HG03097 (cell line): ENCODE measurements around the gene CACTIN.

Experiments
- ATAC-seq: cut with Tn5 transposase; IDR thresholded peaks from one replicate; pipeline ENCODE4 v1.9.1; 2021; ENCODE audit not compliant: unreplicated experiment, low FRiP score

Gene CACTIN

DNA sequence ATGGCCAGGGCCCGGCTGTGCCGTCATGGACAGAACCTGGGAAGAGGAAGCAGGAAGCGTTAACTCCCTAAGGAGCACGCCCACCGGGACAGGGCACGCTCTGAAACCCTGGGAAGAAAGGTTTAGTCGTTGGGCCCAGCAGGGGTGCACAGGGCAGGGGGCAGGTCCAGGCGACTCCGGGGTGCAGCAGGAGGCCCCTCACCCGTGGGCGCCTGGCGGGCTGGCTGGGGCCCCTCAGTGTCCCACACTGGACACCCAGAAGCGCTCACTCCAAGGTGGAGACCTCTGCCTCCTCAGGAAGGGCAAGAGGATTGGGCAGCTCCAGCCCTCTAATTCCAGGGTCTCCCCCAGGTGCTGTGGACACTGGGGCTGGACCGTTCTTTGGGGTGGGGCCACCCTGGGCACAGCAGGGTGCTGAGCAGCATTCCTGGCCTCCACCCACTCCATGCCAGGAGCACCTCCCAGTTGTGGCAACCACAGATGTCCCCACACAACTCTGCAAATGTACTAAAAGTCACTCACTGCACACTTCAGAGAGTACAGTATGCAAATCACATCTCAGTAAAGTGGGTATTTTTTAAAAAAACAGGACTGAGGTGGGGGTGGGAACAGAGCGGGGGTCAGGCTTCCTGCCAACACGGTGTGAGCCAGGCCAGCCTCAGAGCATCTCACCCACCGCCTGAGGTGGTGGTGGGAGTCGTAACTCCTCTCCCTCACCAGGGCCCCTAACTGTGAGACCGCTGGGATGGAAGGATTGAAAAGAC, 38.5 kb upstream of the CACTIN start:
- no peak for ATAC-seq

DNA sequence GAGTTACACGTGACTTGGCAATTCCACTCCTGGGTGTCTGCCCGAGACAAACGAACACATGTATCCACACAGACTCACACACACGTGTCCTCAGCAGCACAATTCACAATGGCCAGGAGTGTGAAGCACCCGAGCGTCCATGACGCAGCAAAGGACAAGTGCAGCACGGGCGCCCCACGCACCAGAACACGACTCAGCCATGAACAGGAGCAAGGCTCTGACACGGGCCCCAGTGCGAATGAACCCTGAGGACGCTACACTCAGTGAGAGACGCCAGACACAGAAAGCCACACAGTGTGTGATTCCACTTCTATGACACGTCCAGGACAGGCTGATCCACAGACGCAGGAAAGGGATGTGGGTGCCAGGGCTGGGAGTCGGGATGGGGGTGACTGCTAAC, 37.2 kb upstream of the CACTIN start:
- ATAC-seq, result no peak

DNA sequence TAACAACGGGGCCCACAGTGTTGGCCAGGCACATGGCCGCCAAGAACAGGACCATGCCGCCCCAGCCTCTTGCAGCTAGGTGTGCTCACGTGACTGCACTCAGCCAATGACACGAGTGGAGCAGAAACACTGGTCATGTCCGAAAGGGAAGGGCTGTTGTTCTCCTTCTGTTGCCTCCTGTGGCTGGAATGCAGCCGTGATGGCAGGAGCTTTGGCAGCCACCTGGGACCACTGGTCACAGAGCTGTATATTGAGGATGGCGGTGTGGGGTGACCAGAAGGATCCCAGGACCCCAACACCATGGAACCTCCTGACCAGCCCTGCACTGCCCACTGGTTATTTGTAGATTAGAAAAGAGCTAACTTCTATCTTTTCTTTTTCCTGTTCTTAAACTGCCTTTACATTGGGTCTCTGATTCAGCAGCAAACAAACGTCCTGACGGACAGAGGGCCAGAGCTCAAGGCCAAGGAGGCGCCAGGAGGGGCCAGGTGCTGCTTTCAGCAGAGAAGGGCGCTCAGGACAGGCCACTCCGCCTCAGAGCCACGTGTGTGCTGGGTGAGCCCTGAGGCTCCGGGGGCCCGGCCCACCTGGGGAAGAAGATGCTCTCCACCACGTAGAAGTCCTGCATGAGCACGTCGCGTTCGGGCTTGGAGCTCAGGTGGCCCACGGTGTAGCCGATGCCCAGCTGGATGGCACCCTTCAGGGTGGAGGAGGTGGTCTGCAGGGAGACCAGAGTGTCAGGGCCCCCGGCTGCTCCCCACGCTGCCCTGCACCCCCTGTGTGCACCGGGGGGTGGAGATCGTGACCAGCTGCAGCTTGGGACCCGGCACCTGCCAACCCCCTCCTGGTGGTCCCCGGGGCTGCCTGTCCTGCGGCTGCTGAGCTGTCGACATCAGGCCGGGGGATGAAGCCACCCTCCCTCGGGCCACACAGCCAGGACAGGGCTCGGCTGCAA, 35.0 kb upstream of the CACTIN start:
- ATAC-seq, result no peak

DNA sequence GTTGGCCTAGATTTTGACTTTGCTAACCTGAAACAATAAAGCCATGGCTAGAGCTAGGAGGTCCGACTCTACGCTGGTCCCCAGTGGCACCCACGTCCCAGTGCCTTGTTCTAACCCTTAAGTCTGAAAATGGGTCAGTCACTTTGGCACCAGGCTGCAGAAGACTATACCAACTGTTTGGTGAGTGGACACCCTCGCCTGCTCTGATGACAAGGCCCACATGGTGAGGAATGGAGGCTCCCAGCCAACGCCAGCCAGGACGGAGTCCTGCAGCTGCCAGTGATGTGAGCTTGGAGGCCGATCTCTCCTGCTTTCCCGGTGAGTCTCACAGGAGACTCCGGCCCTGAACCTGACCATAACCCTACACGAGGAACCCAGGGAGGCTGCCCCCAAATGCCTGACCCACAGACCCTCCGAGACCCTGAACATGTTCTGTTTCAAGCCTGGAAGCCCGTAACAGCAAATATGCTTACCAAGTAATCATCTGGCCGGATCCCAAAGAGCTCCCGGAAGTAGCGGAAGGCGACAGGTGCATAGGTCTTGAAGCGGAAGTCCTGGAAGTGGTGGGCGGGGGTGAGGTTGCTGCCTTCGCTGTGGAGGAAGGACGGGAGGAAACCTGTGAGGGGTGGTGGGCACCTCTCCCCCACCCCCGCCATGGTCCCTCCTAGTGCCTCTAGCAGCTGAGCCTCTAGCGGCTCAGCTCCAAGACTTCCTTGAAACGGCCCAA, 34.1 kb upstream of the CACTIN start:
- ATAC-seq, result no peak

DNA sequence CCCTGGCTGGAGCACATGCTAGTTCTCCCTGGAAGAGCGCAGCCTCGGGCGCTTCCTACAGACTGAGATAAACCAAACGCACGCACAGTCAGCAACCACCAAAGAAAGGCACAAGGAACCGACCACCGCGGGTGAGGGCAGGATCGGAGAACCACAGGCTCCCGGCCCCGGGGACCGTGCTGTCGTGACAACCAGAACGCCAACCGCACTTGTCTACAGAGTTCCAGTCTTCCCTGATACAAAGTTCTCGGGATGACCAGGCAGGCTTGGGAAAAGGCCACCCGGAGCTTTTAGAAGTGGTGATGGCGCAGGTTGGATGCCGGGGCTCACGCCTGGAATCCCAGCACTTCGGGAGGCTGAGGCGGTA, 33.1 kb upstream of the CACTIN start:
- no peak for ATAC-seq

DNA sequence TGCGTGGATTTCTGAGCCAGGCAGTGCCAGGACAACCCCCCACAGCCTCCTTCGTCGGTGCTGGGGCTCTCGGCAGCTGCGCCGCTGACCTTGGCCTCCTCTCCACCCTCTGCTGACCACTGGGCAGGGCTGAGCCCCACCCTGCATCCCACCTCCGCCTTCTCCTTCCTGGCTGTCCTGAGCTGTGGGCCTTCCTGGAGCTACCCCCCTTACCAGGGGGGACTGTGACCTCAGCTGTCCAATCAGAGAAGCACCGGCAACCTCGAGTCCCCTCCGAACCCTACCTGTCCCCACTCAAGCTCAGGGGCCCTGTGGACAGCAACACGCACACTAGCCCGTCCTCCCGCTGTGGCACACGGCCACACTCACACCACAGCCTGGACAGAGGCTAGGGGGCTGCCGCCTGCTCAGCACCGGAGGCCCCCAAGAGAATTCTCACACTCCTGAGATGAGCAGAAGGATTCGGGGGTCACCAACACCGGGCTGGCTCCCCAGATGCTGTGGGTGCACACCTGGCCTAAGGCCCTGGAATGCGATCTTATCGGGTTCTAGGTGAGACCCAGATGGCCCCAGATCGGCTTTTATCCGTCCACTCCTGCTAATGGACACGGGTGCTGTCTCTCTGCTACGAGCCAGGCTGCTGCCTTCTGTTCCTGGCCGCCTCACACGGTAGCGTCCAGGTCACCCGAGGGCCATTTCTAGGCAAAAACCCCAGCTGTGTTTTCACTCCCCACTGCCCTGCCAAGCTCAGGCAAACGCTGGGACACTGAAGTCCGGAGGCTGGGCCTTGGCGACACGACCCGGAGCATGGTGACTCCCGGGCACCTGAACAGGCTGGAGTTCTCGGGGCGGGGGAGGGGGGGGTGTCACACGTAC, 32.5 kb upstream of the CACTIN start:
- ATAC-seq, result no peak

DNA sequence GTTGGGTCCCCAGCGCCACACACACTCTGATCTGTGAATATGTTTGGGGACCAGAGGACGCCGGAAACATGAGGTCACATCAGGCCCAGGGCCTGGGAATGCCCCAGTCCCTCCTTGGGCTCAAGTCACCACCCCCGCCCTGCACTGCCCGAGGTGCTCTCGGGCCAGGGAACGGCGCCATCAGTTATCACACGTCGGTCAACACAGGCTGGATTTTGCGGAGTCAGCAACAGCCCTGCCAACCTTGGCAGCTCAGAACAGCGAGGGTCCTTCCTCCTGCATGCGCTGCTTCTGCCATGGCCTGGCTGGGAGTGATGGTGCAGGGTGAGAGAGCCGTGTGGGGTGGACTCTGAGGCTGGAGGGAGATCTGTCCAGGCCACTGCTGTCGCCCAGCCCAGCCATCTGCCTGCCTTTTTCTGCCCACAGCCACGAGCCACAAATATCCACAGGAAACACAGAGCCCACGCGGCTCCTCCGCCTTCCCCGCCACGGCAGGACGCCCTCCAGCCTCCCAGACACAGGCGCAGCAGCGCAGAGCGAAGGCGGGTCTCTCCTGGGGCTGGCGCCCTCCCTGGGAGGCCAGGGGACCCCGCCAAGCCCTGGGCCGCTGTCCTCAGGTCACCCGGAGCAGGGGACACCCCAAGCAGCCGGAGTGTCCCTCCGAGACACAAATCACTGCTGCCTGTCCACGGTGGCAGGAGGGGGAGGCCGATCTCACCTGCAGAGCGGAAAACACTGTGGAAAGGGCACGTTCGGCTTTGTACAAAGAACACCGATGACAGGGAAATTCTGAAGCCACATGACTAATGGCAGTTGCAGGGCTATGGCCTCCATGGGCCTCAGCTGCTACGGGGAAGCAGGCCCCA, 31.6 kb upstream of the CACTIN start:
- no peak for ATAC-seq

DNA sequence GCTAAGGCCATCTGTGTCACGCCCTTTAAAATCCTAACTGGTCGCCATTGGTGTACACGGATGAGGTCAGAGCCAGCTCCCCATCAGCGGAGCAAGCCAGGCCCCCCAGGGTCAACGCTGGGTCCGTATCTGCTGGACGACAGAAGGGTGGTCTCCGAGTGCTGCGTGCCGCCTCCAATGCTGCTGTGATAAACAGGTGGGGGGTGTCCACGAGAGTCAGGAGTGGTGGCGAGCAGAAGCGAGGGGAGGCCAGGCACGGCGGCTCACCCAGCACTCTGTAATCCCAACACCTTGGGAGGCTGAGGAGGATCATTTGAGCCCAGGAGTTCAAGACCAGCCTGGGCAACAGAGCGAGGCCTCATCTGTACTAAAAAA, 30.8 kb upstream of the CACTIN start:
- ATAC-seq, result no peak

DNA sequence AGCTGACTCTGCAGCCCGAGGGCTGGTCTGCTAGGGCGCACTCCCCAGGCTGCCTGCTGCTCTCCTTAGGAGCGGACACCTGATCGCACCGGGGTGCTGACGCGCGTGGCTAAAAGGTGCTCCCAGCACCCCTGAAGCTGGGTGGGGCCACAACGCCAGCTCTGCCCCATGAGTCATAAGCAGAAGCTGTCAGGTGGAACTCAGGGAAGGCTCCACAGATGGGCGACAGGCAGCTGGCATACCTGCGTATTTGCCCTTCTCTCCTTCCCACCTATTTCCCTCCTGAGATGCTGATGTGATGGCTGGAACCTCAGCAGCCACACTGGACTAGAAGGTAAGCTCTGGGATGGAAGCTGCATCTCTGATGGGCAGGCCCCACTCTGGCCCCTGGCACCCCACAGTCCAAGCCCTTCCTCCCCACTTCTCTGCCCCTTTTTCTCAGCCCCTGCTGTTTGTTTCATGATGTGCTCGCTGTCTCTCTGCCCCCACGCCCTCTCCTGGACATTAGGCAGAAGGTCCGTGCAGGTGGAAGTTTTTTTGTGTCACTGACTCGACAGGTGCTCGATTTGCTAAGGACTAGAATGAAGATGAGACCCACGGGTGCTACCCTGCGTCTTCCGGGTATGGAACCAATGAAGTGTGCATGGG, 30.3 kb upstream of the CACTIN start:
- ATAC-seq, result no peak

DNA sequence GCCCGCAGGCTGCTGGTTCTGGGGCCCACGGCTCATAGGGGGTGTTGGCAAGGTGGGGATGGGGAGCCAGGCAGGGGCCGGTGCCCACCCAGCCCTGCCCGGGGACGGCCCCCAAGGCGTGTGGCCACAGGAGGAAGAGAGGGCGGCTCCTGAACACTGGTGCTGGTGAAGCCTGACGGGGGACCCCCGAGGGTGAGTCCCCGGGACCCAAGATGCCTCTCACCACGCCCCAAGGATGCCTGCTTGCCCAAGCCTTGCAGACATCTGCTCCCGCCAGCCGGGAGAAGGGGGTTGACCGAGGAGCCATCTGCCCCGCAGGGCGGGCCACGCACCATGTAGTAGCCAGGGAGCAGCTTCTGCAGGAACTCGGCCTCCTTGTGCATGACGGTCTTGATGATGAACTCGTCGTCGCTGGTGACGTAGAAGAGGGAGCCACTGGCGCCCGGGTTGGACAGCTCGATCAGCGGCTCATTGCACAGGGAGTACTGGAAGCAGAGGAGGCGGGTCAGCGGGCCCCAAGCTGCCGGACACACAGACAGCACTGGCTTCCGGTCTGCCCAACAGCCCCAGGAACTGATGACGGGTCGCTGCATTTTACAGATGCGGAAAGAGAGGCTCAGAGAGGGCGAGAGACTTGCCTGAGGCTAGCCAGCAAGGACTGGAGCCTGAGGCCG, 29.6 kb upstream of the CACTIN start:
- no peak for ATAC-seq

DNA sequence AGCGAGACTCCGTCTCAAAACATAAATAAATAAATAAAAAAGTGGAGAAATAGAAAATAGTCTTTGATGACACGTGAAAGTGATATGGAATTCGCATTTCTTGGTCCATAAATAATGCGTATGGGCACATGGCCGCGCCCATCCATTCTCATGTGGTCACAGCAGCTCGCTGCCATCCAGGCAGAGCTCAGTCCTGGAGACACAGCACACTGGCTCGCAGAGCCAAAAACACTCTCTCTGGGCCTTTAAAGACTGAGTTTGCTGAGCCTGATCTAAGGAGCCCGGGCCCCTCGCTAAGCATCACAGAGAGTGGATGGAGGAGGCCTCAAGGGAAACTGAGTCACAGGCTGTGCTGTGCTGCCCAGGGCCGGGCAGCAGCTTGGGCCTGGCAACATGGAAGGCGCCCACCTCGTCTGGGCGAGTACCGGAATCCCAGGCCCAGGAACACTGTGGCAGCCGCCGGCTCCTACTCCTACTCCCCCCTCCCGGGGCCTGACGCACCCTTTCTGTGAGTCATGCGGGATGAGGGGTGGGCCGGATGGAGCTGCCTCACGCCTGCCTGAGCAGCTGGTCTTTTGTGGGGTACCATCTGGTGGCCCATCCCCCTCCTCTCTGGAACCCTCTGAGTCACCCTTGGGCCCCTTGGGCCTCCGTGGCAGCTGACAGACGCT, 28.9 kb upstream of the CACTIN start:
- no peak for ATAC-seq

DNA sequence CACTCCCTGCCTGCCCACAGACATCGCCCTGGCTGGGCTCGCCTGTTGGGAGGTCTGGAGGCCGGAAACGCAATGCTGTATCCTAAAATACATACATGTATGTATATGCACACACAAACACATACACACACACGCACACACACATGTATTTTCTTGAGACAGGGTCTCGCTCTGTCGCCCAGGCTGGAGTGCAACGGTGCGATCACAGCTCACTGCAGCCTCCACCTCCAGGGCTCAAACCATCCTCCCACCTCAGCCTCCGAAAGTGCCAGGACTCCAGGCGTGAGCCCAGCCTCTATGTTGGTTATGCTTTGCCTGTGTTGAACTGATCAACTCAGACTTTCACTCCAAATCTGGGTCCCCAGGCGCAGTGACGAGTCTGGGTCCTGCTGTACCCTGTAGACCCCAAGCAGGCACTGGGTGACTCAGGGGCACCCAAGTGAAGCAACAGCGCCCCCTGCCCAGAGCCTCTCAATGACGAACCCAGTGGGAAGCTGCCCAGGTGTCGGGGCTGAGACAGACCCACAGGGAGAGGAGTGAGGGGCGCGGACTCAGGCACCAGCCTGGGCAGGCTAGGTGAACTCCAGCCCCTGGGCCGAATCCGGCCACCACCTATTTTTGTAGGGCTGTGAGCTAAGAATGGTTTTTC, 27.4 kb upstream of the CACTIN start:
- no peak for ATAC-seq

DNA sequence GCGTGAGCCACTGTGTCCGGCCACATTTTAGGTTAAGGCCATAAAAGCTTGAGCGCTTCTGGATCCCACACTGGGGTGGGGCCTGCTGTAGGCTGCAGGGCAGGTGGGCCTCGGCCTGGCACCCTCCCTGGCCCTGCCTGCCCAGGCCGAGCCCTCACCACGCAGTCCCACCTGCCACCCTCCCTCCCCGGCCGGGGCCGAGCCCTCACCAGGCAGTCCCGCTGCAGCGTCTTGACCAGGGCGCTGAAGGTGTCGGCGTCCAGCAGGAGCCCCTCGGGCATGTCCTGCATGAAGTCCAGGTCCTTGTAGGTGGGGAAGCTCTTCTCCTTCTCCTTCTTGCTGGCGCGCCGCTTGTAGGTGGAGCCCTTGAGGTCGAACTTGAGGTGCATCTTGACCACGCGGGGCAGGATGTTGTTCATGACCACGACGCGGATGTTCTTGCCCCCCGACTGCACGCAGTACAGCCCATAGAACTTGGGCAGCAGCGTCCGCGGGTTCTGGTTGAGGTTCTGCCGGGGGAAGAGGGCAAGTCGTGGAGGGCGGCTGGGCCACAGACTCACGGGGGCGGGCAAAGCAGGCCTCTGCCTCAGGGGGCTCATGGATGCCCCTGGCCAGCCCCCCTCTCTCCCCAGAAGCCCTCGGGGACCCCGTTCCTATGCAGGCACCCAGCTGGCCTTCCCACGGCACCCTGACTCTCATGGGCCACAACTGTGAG, 26.6 kb upstream of the CACTIN start:
- no peak for ATAC-seq

DNA sequence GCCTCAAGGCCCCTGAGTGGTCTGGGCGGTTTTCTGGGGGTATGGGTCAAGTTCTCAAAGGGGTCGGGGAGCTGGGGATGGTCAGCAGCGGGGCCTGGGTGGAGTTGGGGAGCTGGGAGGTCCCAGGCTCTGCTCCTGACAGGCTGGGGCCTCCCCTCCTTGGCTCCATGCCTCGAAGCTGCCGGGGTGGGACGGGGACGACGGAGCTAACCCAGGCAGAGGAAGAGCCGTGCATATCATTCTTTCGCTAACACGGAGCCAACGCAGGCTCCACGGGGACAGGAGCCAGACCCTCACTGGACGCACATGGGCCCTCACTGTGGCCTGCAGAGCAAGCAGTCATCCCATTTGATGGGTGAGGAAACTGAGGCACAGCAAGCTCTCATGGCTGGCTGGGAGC, 25.8 kb upstream of the CACTIN start:
- ATAC-seq, result no peak

DNA sequence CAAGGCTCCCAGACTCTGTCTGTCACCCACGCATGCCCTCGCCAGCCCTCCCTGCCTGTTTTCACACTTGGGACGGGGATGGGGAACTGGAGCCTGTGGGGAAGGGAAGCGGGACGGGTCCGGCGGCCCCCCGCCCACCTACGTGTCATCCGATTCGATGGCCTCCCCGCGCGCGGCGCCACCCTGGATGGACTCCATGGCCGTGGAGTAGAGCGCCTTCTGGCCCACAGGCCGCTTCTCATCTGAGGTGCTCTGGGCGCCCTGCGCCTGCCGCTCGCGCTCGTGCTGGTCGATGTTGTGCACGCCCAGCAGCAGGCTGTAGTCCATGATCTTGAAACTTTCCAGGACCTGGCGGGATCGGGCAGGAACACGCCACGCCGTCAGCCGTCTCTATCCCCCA, 25.1 kb upstream of the CACTIN start:
- ATAC-seq, result no peak

DNA sequence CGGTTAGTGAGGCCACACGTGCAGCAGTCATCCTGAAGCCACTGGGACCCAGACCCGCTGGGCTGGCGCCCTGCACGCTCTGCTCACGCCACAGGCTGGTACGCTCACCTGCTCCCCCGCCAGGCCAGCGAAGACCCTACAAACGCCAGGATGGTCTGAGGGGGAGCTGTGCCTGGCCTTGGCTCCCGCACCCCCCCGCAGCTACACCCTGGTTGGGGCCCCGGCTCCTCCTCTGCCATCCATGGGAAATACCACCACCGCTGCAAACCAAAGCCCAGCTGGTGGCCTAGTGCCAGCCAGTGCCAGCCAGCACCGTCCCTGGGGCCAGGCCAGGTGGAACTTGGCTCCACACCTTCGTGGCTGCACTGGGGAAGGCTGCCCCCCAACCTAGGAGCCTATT, 23.3 kb upstream of the CACTIN start:
- ATAC-seq, result no peak
